NCI-H748 treated with DMSO at 0.1 percent for 48 hours (cell line): ENCODE data around the gene ASS1.
A peak's percentile ranks its signal among the peaks of the same experiment; 100 is the strongest.

Experiments used
- DNase-seq: peaks from one replicate; lab custom pipeline; 2025; lab: John Stamatoyannopoulos, UW

Gene ASS1

GRCh38 chr9:130532426-130533080 lies 87.8 kb downstream of the ASS1 start:
- no peak for DNase-seq

GRCh38 chr9:130535818-130536521 lies 91.2 kb downstream of the ASS1 start:
- DNase-seq = peak; percentile 95

- peak; percentile 5 for DNase-seq
Observed at GRCh38 chr9:130536701-130537107, 91.9 kb downstream of the ASS1 start.

GRCh38 chr9:130537346-130538050 lies 92.7 kb downstream of the ASS1 start:
- DNase-seq = no peak

- DNase-seq = no peak
Observed at GRCh38 chr9:130539420-130540223, 94.9 kb downstream of the ASS1 start.

- DNase-seq = no peak
Observed at GRCh38 chr9:130541533-130541932, 96.8 kb downstream of the ASS1 start.

GRCh38 chr9:130542038-130542437 lies 97.3 kb downstream of the ASS1 start:
- DNase-seq = no peak

- no peak for DNase-seq
Observed at GRCh38 chr9:130542457-130543228, 97.9 kb downstream of the ASS1 start.

GRCh38 chr9:130543368-130543767 lies 98.6 kb downstream of the ASS1 start:
- no peak for DNase-seq

- DNase-seq = no peak
Observed at GRCh38 chr9:130543859-130544258, 99.1 kb downstream of the ASS1 start.

GRCh38 chr9:130544364-130544763 lies 99.6 kb downstream of the ASS1 start:
- DNase-seq = no peak

GRCh38 chr9:130548103-130548502 lies 103.3 kb downstream of the ASS1 start:
- no peak for DNase-seq

GRCh38 chr9:130549093-130549735 lies 104.5 kb downstream of the ASS1 start:
- DNase-seq = no peak
